GM18499 (cell line): ENCODE data around the gene LYPD5.
"Not testable (repeated sequence)": the region's sequence is repeated elsewhere in the genome, so short reads cannot be mapped to it uniquely, and the experiment has no call there.

Experiments used
- ATAC-seq: cut with Tn5 transposase; IDR thresholded peaks from one replicate; pipeline ENCODE4 v1.9.1; 2021; ENCODE audit warnings: moderate number of reproducible peaks; ENCODE audit not compliant: insufficient read depth, unreplicated experiment

The LYPD5 gene

GRCh38 chr19:43806848-43807247 is 4.6 kb upstream of the LYPD5 start:
- ATAC-seq: no peak

GRCh38 chr19:43806401-43806800 is 4.2 kb upstream of the LYPD5 start:
- ATAC-seq: not testable (repeated sequence)

GRCh38 chr19:43804432-43804831 is 2.2 kb upstream of the LYPD5 start:
- ATAC-seq: no peak

GRCh38 chr19:43799502-43800142 is 2.6 kb downstream of the LYPD5 start:
- no peak for ATAC-seq

- no peak for ATAC-seq
These were observed 3.5 kb downstream of the LYPD5 start for GRCh38 chr19:43798546-43799409.

- ATAC-seq: no peak
These were observed 4.2 kb downstream of the LYPD5 start for GRCh38 chr19:43798026-43798545.

- no peak for ATAC-seq
These were observed 4.7 kb downstream of the LYPD5 start for GRCh38 chr19:43797556-43797955.

GRCh38 chr19:43797118-43797517 is 5.1 kb downstream of the LYPD5 start:
- no peak for ATAC-seq

- ATAC-seq: no peak
These were observed 11.7 kb downstream of the LYPD5 start for GRCh38 chr19:43790587-43790986.

- ATAC-seq: no peak
These were observed 13.2 kb downstream of the LYPD5 start for GRCh38 chr19:43789029-43789428.

GRCh38 chr19:43786665-43787064 is 15.6 kb downstream of the LYPD5 start:
- ATAC-seq: no peak

GRCh38 chr19:43784981-43785808 is 17.1 kb downstream of the LYPD5 start:
- ATAC-seq: no peak

GRCh38 chr19:43784241-43784980 is 17.8 kb downstream of the LYPD5 start:
- ATAC-seq: no peak

GRCh38 chr19:43783636-43784035 is 18.6 kb downstream of the LYPD5 start:
- no peak for ATAC-seq

- no peak for ATAC-seq
These were observed 19.5 kb downstream of the LYPD5 start for GRCh38 chr19:43782689-43783231.

- no peak for ATAC-seq
These were observed 20.0 kb downstream of the LYPD5 start for GRCh38 chr19:43782311-43782660.

GRCh38 chr19:43781630-43782310 is 20.5 kb downstream of the LYPD5 start:
- ATAC-seq: no peak

- ATAC-seq: no peak
These were observed 21.3 kb downstream of the LYPD5 start, which contains the start of gene KCNN4 for GRCh38 chr19:43780706-43781525. Gene KCNN4 (minus strand): TSS chr19:43780973. CDS start chr19:43780861, 112 bp downstream.
